HepG2 (cell line): ENCODE results near the gene BCAS3. TPM values are rescaled to one million over a fixed set of nuclear protein-coding genes. Genes with fewer than 3 reads are reported as not detected.

Experiments used
- MAFK ChIP-seq, 2 experiments: IDR thresholded peaks in 1 of 2; conservative IDR thresholded peaks in 1 of 2; 2 replicates each; pipeline ENCODE4 v1.6.1; 2011; ENCODE audit warnings: improper control_type of control experiment in 2 of 2, low read length in 2 of 2
- MLX ChIP-seq: IDR thresholded peaks from 2 replicates; pipeline ENCODE4 v1.6.1; 2016
- PRDM15 ChIP-seq: sonication (generic); formaldehyde crosslinking; IDR thresholded peaks from 2 replicates; pipeline ENCODE4 v1.4.0; 2020; ENCODE audit warnings: missing genetic modification reagents
- RXRA ChIP-seq: sonication (generic); formaldehyde crosslinking; IDR thresholded peaks from 2 replicates; pipeline ENCODE4 v1.5.1; 2020; ENCODE audit warnings: missing genetic modification reagents
- SP2 ChIP-seq: sonication (generic); formaldehyde crosslinking; IDR thresholded peaks from 2 replicates; pipeline ENCODE4 v1.5.1; 2020; ENCODE audit warnings: mild to moderate bottlenecking, missing genetic modification reagents
- TEAD2 ChIP-seq: sonication (generic); formaldehyde crosslinking; IDR thresholded peaks from 2 replicates; pipeline ENCODE4 v1.9.0; 2021; ENCODE audit warnings: missing genetic modification reagents
- ZBTB39 ChIP-seq: sonication (generic); formaldehyde crosslinking; IDR thresholded peaks from 2 replicates; pipeline ENCODE4 v1.5.0; 2020; ENCODE audit warnings: missing genetic modification reagents
- ZBTB43 ChIP-seq: sonication (generic); formaldehyde crosslinking; conservative IDR thresholded peaks from 2 replicates; pipeline ENCODE4 v1.4.0; 2020; ENCODE audit warnings: missing genetic modification reagents
- ZMYM4 ChIP-seq: sonication (generic); formaldehyde crosslinking; IDR thresholded peaks from 2 replicates; pipeline ENCODE4 v1.8.1; 2023; ENCODE audit warnings: mild to moderate bottlenecking, missing genetic modification reagents
- ZNF407 ChIP-seq: sonication (generic); formaldehyde crosslinking; IDR thresholded peaks from one replicate; pipeline ENCODE4 v1.5.1; 2020; ENCODE audit warnings: mild to moderate bottlenecking, missing genetic modification reagents; ENCODE audit errors: not compliant biosample characterization
- ZNF75D ChIP-seq: sonication (generic); formaldehyde crosslinking; IDR thresholded peaks from 2 replicates; pipeline ENCODE4 v1.8.1; 2023; ENCODE audit warnings: missing genetic modification reagents, mild to moderate bottlenecking, borderline replicate concordance
- ZSCAN9 ChIP-seq: IDR thresholded peaks from 2 replicates; pipeline ENCODE4 v1.6.1; 2016; ENCODE audit warnings: borderline replicate concordance
- polyA plus RNA-seq, 8 experiments: library from polyadenylated mRNA; depleted of rRNA in 3 of 8; stranded (reverse) in 7 of 8; unstranded in 1 of 8; fragments of >200 nt; fragmentation: Illumina TruSeq in 4 of 8; extraction: Trizol in 4 of 8; gene quantifications; 2 replicates each; pipeline versions ENCODE4 v1.2.1 to v1.2.3, GENCODE V29; 2011 to 2016; ENCODE audit warnings: low read depth in 4 of 8, missing spikeins in 1 of 8, mixed read lengths in 1 of 8; ENCODE audit not compliant: insufficient read depth in 1 of 8
- total RNA-seq, 5 experiments: library from RNA; depleted of rRNA; stranded (reverse); fragments of >200 nt; fragmentation: Illumina TruSeq; extraction: Trizol; gene quantifications; 2 replicates each; pipeline ENCODE4 v1.2.3, GENCODE V29; 2016; ENCODE audit warnings: low read depth in 1 of 5

The BCAS3 gene
- total and polyA plus RNA-seq, 2 of the 13 experiments (the other 11 are each of a cell fraction or from before 2014, with no cell fraction given): 10.7 to 11.2 TPM

- no peak for TF ChIP-seq ZBTB39 (CRISPR knock-in tag)
- TF ChIP-seq MAFK (conservative IDR thresholded peaks at IDR 0.05 in 1 of 2, IDR thresholded peaks at IDR 0.05 in 1 of 2; ENCODE audit: low read length in 2 of 2): no peak
- peak; percentile 40; the same call in 1 of the 2 replicates for TF ChIP-seq RXRA
- TF ChIP-seq ZMYM4: peak; percentile 86
- TF ChIP-seq PRDM15 (CRISPR knock-in tag): no peak
- no peak for TF ChIP-seq ZNF75D (CRISPR knock-in tag)
- TF ChIP-seq ZBTB43 (CRISPR knock-in tag): no peak
- TF ChIP-seq TEAD2 (CRISPR knock-in tag): no peak
- TF ChIP-seq MLX (CRISPR knock-in tag): no peak
- no peak for TF ChIP-seq ZSCAN9 (CRISPR knock-in tag)
- TF ChIP-seq SP2: no peak
- TF ChIP-seq ZNF407 (CRISPR knock-in tag): no peak
Measured at GRCh38 chr17:60766778-60767190, 89.1 kb downstream of the BCAS3 start (continued).
